Esophagus mucosa (tissue), 1 donor: ENCODE results near the gene ELL3. TPM values are rescaled to one million over a fixed set of nuclear protein-coding genes. Genes with fewer than 3 reads are reported as not detected.
"Not testable (repeated sequence)": the region's sequence is repeated elsewhere in the genome, so short reads cannot be mapped to it uniquely, and the experiment has no call there.

ENCODE experiments used
- ATAC-seq: fragments of 200-7000 bp; cut with Tn5 transposase; one replicate; pipeline ENCODE4 v1.9.1; 2020
- total RNA-seq: library from RNA; stranded (reverse); gene quantifications from one replicate; pipeline ENCODE4 v1.2.4, GENCODE V29; 2023
- donor health status: DM: yes; HTN: yes; CAD: no.

ELL3 gene, protein sequence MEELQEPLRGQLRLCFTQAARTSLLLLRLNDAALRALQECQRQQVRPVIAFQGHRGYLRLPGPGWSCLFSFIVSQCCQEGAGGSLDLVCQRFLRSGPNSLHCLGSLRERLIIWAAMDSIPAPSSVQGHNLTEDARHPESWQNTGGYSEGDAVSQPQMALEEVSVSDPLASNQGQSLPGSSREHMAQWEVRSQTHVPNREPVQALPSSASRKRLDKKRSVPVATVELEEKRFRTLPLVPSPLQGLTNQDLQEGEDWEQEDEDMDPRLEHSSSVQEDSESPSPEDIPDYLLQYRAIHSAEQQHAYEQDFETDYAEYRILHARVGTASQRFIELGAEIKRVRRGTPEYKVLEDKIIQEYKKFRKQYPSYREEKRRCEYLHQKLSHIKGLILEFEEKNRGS
- 12.7 TPM for total RNA-seq

GRCh38 chr15:43776718-43777266, at the start of gene ELL3:
TSS of gene ELL3 (minus strand) at chr15:43776966. CDS start at chr15:43776901, 65 bp downstream.
- peak; percentile 83 for ATAC-seq

DNA sequence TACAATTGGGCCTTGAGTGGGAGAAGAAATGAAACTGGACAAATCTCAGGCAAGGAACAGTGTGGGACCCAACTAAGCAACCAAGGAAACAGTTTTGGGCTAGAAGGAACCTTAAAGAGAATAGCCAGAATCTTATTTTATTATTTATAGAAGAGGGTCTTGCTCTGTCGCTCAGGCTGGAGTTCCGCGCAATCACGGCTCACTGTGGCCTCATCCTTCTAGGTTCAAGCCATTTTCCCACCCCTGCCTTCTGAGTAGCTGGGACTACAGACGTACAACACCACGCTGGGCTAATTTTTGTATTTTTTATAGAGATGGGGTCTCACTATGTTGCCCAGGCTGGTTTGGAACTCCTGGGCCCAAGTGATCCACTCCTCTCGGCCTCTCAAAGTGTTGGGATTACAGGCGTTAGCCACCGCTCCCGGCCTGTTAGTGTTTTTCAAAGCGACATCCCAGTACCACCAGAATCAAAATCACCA, 49.3 kb upstream of the ELL3 start:
- ATAC-seq, result no peak

DNA sequence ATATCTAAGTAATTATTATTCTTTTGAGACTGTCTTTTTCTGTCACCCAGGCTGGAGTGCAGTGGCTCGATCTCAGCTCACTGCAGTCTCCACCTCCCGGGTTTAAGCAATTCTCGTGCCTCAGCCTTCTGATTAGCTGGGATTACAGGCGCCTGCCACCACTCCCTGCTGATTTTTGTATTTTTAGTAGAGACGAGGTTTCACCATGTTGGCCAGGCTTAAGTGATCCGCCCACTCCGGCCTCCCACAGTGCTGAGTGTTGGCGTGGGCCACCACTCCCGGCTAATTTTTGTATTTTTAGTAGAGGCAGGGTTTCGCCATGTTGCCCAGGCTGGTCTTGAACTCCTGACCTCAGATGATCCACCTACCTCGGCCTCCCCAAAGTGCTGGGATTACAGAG, 48.5 kb upstream of the ELL3 start:
- not testable (repeated sequence) for ATAC-seq

GRCh38 chr15:43824302-43825246, 47.8 kb upstream of the ELL3 start, which contains the start of gene MFAP1:
TSS of gene MFAP1 (minus strand) at chr15:43824690. CDS start at chr15:43824569, 121 bp downstream.
- ATAC-seq, result peak; percentile 93

GRCh38 chr15:43821505-43821904, 44.7 kb upstream of the ELL3 start:
- no peak for ATAC-seq

- ATAC-seq, result not testable (repeated sequence)
Observed at GRCh38 chr15:43815064-43815463, 38.3 kb upstream of the ELL3 start.

DNA sequence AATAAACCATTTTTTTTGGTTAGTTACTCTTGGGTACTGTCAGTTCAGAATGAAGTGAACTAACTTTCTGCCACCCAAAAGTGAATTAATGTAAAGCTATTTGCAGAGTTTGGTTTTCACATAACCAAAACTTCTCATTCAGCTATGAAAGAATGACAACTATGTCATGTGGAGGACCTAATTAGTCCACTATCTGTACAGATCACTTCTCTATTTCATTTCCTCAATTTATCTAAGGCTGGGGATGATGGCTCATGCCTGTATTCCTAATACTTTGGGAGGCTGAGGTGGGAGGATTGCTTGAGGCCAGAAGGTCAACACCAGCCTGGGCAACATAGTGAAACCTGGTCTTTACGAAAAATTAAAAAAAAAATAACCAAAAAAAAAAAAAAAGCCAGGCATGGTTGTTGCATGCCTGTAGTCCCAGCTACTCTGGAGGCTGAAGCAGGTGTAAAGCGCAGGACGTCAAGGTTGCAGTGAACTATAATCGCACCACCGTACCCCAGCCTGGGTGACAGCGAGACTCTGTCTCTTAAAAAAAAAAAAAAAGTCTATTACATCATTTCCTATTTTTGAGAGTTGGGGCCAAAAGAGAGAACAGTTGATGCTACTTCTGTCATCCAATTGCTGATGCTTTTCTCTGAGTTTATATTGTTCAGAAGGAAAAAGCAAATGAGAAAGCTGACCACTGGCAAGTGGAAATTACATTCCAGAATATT, 32.4 kb upstream of the ELL3 start:
- no peak for ATAC-seq

DNA sequence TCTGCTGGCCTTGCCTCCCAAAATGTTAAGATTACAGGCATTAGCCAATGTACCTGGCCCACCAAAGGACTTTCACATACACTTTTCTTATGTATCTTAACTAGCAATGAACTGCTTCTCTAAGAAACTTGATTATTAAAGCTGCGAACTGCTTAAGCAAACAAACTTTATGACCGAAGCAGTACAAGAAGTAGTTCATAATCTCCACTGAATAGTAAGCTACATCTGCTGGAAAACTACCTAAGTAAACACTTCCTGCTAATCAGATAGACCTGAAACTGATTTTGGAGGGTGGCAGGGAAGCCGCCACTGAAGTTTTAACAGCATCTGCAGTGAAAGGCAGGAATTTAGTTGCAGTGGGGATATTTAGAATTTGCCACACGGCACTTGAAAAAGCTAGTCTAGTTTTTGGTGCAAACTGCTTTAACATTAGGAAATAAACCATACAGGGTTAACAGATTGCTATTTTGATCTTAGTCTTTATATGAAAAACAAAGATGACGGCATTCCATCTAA, 31.7 kb upstream of the ELL3 start:
- ATAC-seq, result no peak

DNA sequence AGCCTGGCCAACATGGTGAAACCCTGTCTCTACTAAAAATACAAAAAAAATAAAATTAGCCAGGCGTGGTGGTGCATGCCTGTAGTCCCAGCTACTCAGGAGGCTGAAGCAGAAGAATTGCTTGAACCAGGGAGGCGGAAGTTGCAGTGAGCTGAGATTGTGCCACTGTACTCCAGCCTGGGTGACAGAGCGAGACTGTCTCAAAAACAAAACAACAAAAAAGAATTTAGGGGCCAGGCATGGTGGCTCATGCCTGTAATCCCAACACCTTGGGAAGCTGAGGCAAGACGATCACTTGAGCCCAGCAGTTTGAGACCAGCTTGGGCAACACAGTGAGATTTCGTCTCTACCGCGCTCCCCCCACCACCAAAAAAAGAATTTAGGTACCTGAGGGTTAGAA, 25.9 kb upstream of the ELL3 start:
- ATAC-seq, result not testable (repeated sequence)

DNA sequence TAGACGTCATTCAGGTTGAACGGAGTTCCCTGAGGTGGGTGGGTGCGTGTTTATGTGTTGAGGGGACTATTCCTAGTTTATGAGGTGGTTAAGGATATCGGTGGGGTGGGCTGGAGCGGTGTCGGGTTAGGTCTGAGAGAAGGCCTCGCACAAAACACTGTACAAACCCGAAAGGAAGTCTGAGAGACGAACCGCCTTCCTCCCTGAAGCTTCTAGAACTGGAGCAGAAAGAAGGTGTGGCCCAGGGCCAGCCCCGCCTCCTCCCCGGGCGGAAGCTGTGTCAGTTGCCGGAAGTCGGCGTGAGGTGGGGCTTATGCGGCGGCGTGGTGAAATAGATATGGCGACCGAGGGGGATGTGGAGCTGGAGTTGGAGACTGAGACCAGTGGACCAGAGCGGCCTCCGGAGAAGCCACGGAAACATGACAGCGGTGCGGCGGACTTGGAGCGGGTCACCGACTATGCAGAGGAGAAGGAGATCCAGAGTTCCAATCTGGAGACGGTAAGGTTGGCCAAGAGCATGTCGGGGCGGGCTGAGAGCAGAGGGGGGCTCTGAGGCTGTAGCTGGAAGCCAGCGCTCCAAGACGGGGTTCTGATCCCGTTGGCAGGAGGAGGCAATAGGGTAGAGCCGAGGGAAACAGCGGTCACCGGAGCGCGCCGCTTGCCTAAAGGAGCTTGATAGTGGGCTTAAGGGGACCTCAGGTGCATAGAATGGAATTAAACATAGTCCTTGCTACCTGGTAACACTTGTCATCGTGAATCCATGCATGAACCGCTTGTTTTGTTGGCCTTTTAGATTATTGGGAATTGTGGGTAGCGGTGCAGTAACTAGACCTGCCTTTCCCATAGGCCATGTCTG, 23.7 kb upstream of the ELL3 start, which contains the start of gene HYPK:
Gene HYPK, plus strand, starts transcription at position 314 of the 856 bp plus-strand sequence. Its CDS starts 24 bp downstream, at position 338.
- peak; percentile 83 for ATAC-seq

DNA sequence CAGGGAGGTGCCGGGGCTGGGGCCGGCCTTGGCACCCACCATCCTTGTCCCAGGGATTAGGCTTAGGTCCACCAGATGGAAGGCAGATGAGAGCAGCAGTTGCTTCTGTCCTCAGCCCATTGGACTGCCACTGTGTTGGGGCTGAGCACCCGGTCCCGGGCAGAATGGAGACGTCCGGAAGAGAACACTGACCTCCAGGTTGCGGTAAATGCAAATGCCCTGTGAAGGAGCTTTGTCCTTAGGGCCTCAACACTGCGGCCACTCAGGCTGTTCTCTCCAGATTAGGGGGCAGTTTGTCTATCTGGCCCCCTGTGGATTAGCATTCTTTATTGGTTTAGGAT, 23.1 kb upstream of the ELL3 start, which contains the start of gene SERINC4:
Gene SERINC4, minus strand, starts transcription at position 276 of the 341 bp plus-strand sequence. Its CDS starts 234 bp downstream, at position 42.
- peak; percentile 2 for ATAC-seq

DNA sequence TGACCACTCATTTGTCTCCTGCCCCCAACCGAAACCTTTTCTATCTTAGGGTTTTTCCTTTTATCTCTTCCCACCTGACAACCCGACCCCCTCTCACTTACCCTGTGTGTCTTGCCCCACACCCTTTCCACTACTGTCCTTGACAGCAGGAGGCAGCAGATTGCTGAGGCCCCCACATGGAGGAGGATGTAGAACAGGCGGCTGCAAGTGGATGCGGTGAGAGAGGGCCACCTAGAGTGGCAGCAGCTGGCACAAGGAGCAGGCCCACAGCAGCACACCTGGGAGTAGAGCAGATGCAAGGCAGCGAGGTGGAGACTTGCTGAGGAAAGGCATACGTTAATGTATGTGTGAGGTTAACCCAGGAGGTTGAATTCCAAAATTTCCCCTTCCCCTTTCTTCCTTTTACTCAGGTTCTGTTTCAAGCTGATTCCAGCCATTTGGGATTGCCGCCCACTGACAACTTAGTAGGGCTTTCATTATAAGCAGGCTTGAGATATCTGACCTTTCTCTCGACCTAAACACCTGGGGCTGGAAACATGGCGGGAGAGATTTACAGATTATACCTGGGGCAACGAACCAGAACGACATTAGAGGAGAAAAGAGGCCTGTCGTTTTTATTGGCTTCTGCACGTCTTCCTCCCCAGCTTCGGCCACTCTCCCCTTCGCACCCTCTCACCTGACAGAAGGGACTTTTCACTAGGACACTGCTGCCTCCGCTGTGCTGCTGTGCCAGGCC, 22.6 kb upstream of the ELL3 start:
- peak; percentile 3 for ATAC-seq

- no peak for ATAC-seq
Observed at GRCh38 chr15:43796566-43796965, 19.8 kb upstream of the ELL3 start.

DNA sequence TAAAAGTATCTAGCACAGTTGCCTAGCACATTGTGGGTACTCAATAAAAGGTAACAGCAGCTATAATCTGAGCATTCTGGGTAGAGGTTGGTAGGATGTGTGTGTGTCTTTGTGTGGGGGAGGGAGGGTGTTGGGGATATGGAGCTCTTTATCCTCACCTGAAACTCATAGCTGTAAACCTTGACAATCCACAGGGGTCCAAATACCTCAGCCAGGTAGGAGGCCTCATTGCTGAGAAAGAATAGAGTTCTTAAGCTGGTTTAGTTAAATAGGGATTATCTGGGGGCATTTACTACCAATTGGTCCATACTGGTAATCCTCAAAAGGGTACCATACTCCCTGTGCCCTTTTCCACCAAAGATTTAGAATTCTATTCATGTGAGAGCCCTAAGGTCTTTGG, 19.2 kb upstream of the ELL3 start:
- ATAC-seq, result no peak

GRCh38 chr15:43795197-43795596, 18.4 kb upstream of the ELL3 start:
- no peak for ATAC-seq

- no peak for ATAC-seq
Observed at GRCh38 chr15:43794269-43795037, 17.7 kb upstream of the ELL3 start.

DNA sequence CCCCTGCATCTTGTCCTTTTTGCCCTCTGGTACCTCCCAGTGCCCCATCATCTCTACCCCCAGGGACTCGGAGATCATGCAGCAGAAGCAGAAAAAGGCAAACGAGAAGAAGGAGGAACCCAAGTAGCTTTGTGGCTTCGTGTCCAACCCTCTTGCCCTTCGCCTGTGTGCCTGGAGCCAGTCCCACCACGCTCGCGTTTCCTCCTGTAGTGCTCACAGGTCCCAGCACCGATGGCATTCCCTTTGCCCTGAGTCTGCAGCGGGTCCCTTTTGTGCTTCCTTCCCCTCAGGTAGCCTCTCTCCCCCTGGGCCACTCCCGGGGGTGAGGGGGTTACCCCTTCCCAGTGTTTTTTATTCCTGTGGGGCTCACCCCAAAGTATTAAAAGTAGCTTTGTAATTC, 16.9 kb upstream of the ELL3 start:
- ATAC-seq, result no peak

DNA sequence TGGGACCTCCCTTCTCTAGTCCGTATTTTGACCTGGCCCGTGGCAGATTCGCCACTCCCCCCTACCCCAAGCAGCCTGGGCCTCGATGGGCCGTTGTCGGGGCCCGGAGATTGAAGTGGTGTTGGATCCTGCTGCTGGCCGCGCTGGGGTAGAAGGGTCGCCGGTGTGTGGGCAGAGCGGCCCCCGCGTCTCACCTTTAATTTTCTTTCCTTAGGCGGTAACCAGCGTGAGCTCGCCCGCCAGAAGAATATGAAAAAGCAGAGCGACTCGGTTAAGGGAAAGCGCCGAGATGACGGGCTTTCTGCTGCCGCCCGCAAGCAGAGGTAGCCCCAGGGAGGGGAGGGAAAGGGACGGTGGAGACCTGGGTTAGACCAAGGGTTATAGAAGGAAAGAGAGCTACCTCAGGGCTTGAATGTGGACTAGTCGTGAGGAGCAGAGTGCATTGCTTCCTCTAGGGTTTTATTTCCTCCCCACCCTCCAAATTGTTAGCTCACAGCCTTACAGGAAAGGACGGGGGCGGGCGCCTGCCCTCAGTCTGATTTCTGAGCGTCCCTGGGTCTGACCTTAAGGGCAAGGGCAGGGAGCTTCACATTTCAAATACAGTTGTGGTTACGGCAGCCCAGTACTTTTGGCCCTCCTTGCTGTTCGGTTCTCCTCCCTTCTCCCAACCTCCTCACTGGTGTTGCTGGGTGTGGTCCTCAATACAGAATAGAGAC, 16.2 kb upstream of the ELL3 start:
- peak; percentile 15 for ATAC-seq
